ENCODE measurements around the gene SH3BP4. TPM values are rescaled to one million over a fixed set of nuclear protein-coding genes. Genes with fewer than 3 reads are reported as not detected.

Gene SH3BP4
- total and polyA plus RNA-seq, 2 of the 13 experiments (the other 11 are each of a cell fraction or from before 2014, with no cell fraction given): 34.6 to 99.1 TPM

- TF ChIP-seq DMTF1 (CRISPR knock-in tag; IDR thresholded peaks at IDR 0.05) (no peak), KLF9 (CRISPR knock-in tag; IDR thresholded peaks at IDR 0.05; ENCODE audit: low read depth) (peak; percentile 96), JUN (CRISPR knock-in tag; IDR thresholded peaks at IDR 0.05) (peak; percentile 35; the same call in 1 of the 2 replicates), ZNF75D (CRISPR knock-in tag; IDR thresholded peaks at IDR 0.05; ENCODE audit: borderline replicate concordance) (no peak), ZNF574 (CRISPR knock-in tag; IDR thresholded peaks at IDR 0.05) (peak; percentile 87), ZNF510 (CRISPR knock-in tag; IDR thresholded peaks at IDR 0.05; ENCODE audit: low read depth) (no peak), ZSCAN25 (CRISPR knock-in tag; IDR thresholded peaks at IDR 0.05) (peak; percentile 91), POLR2G (IDR thresholded peaks at IDR 0.05; ENCODE audit: low read depth, low read length) (peak; percentile 34; the same call in 1 of the 2 replicates), GRHL1 (CRISPR knock-in tag; conservative IDR thresholded peaks at IDR 0.05) (no peak), SCMH1 (CRISPR knock-in tag; IDR thresholded peaks at IDR 0.05; ENCODE audit: borderline replicate concordance) (no peak), GABPB1 (CRISPR knock-in tag; IDR thresholded peaks at IDR 0.05) (peak; percentile 62), ZNF639 (CRISPR knock-in tag; conservative IDR thresholded peaks at IDR 0.05) (peak; percentile 86), SOX13 (IDR thresholded peaks at IDR 0.05) (peak; percentile 81; the same call in 1 of the 2 replicates), SOX13 (CRISPR knock-in tag; conservative IDR thresholded peaks at IDR 0.05 in 1 of 2, IDR thresholded peaks at IDR 0.05 in 1 of 2) (peak in 1 of 2 experiments; percentile 93; a peak in 2 of 4 replicates), SNAI1 (CRISPR knock-in tag; IDR thresholded peaks at IDR 0.05; ENCODE audit: borderline replicate concordance) (no peak; the same call in 1 of the 2 replicates), SMC3 (IDR thresholded peaks at IDR 0.05; ENCODE audit: low read length) (no peak), PCBP1 (IDR thresholded peaks at IDR 0.05; ENCODE audit: borderline replicate concordance, low read depth, low read length) (no peak), BRD4 (CRISPR knock-in tag; IDR thresholded peaks at IDR 0.05) (no peak; the same call in 1 of the 2 replicates), ZNF800 (CRISPR knock-in tag; IDR thresholded peaks at IDR 0.05) (peak; percentile 72; the same call in 1 of the 2 replicates)
Measured at GRCh38 chr2:235005603-235006259, 53.9 kb downstream of the SH3BP4 start (continued).

All from HepG2 (cell line).